IPS-20b (cell line): ENCODE measurements around the gene PIK3R1.
A peak's percentile ranks its signal among the peaks of the same experiment; 100 is the strongest.

Experiments used
- H3K27ac ChIP-seq: one replicate; pipeline ENCODE4 v1.5.1; 2013; ENCODE audit warnings: low read length
- H3K27me3 ChIP-seq: 2 replicates; pipeline ENCODE4 v1.6.1; 2013; ENCODE audit warnings: mild to moderate bottlenecking, low read length, inconsistent platforms; ENCODE audit not compliant: insufficient read depth
- H3K36me3 ChIP-seq: 2 replicates; pipeline ENCODE4 v1.6.1; 2013; ENCODE audit warnings: low read depth, mild to moderate bottlenecking, inconsistent platforms, low read length, moderate library complexity; ENCODE audit not compliant: insufficient read depth
- H3K4me1 ChIP-seq: 2 replicates; pipeline ENCODE4 v1.6.1; 2013; ENCODE audit warnings: mild to moderate bottlenecking, control low read depth, inconsistent platforms, low read length, moderate library complexity; ENCODE audit not compliant: insufficient read depth
- H3K4me3 ChIP-seq: 2 replicates; pipeline ENCODE4 v1.5.1; 2013; ENCODE audit warnings: mild to moderate bottlenecking, low read length, inconsistent platforms
- H3K9ac ChIP-seq: 2 replicates; pipeline ENCODE4 v1.6.1; 2013; ENCODE audit warnings: low read depth, mild to moderate bottlenecking, inconsistent platforms, low read length, moderate library complexity
- H3K9me3 ChIP-seq: 2 replicates; pipeline ENCODE4 v1.6.1; 2013; ENCODE audit warnings: mild to moderate bottlenecking, low read depth, low read length, inconsistent platforms; ENCODE audit not compliant: insufficient read depth

The PIK3R1 gene

DNA sequence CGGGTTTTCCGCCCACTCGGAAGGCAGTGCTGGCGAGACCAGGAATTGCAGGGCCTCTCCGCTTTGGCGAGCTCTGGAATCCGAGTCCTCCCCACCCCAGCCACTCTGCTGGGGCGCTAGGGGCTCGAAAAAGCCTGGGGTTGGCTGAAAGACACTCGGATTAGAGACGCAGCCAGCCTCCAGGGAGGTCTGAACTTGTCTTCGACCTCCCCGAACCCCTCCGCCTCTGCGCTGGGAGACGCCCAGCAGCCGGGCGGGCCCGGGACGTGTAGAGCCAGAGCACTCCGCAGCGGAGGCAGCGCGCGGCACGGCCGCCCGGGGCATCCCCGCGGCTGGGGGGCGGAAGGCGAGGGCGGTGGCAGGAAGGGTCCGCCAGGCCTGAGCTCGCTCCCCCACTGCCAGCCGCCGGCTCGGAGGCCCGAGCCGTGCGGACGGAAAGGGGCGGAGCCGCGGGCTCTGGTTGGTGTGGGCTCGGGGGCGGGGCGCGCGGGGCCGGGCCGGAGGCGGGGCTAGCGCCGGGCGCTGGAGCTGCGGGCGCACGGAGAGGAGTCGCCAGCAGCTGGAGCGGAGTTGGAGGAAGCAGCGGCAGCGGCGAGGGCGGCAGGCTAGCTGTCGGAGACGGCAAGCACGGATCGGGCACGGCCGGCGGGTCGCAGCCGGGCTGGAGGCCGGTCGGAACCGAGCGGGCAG, at the start of gene PIK3R1:
Gene PIK3R1, plus strand, starts transcription at position 549 of the 690 bp plus-strand sequence. CDS start 10,920 bp downstream, outside the sequence.
- Histone ChIP-seq H3K4me1 (peaks cover 13% of the 10 kb centered on the region), H3K4me3 (peak within 1 kb of the TSS; percentile 81), H3K36me3 (no peaks in the 10 kb centered on the region), H3K27ac (no peak within 1 kb of the TSS), H3K9me3 (peaks cover 10% of the 10 kb centered on the region), H3K9ac (peak within 1 kb of the TSS; percentile 60; the same call in 1 of the 2 replicates), H3K27me3 (peaks cover 67% of the 10 kb centered on the region)

- H3K36me3 ChIP-seq: no peaks in the 10 kb centered on the region
- peaks cover 15% of the 10 kb centered on the region; the same call in 1 of the 2 replicates for H3K4me1 ChIP-seq
- H3K27ac ChIP-seq: no peak overlapping the region
- H3K9me3 ChIP-seq: no peaks in the 10 kb centered on the region
- H3K4me3 ChIP-seq: no peak overlapping the region
- no peak overlapping the region for H3K9ac ChIP-seq
- H3K27me3 ChIP-seq: no peaks in the 10 kb centered on the region
Observed at GRCh38 chr5:68167195-68167651, 48.3 kb upstream of the PIK3R1 start.

DNA sequence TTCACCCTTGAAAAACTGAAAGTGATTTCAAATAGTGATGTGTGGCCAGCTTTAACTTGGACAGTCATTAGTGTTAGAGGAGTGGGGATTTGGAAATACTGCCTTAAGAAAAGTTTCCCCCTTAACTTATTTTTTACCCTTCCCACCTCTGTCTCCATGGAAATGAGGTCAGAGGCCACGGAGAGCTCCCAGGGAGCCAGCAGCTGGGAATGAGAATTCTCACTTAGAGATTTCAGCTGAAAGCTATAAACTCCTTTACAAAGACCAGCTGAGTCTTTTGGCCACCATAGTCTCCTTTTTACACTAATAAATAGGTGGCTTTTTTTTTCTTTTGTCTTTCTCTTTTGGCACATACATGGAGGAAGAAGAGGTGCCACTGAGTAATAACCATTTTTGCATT, 45.7 kb upstream of the PIK3R1 start:
- no peaks in the 10 kb centered on the region for H3K36me3 ChIP-seq
- no peak overlapping the region for H3K9ac ChIP-seq
- H3K27me3 ChIP-seq: no peaks in the 10 kb centered on the region
- no peak overlapping the region for H3K27ac ChIP-seq
- peaks cover 15% of the 10 kb centered on the region; the same call in 1 of the 2 replicates for H3K4me1 ChIP-seq
- H3K4me3 ChIP-seq: no peak overlapping the region; the same call in 1 of the 2 replicates
- no peaks in the 10 kb centered on the region for H3K9me3 ChIP-seq

DNA sequence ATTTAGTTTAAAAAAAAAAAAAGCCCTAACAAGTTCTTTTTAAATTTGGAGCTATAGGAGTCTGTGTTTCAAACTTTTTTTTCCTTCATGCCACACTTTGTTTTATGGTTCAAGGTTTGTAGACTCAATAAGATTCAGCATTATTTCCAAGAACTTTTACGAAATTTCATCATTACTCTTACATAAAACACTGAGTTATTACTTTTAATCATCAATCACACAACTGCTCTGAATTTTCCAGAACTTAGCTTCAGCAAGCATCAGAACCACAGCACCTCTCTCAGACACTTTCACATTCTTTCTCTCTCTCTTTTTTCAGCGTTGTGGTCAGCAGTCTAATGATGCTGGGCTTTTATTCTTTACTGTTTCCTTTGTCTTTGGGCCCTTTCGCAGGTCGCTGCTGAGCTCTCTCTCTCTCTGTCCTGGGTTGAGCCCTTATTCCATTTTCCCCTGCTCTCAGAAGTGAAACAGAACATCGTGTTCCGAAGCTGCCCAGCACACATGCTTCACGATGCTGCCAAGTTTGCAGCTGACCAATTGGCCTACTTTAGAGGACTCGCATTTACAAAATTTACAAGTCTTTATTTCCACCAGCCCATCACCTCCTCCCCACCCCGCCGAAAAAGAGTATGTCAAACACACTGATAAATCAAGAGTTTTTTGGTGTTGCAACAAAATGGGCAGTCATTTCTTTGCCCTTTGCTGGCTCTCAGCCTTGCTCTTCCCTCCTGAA, 44.6 kb upstream of the PIK3R1 start:
- Histone ChIP-seq H3K27me3 (no peaks in the 10 kb centered on the region), H3K9me3 (no peaks in the 10 kb centered on the region), H3K27ac (no peak overlapping the region), H3K4me3 (no peak overlapping the region), H3K36me3 (no peaks in the 10 kb centered on the region), H3K9ac (no peak overlapping the region), H3K4me1 (peaks cover 15% of the 10 kb centered on the region; the same call in 1 of the 2 replicates)

DNA sequence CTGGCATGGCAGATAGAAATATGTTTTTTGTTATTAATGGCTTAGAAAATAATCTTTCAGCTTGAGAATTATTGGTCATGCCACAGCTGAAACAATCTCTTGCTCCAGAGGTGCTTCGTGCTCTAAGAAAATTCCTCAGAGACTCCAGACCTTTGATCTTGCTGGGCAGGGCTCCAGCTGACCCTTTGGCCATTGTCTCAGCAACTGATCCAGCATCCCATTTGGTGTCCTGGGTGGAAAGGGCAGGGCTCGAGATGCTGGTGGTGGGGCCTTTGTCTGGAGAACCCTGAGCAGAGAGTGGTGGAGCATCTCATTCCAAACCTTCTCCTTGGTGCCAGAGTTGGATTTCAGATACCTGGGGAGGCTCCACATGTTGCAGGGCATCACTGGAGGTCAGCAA, 43.2 kb upstream of the PIK3R1 start:
- Histone ChIP-seq H3K9me3 (no peaks in the 10 kb centered on the region), H3K27me3 (no peaks in the 10 kb centered on the region), H3K9ac (no peak overlapping the region), H3K4me3 (no peak overlapping the region), H3K4me1 (peaks cover 15% of the 10 kb centered on the region; the same call in 1 of the 2 replicates), H3K27ac (no peak overlapping the region), H3K36me3 (no peaks in the 10 kb centered on the region)

GRCh38 chr5:68173007-68173406, 42.5 kb upstream of the PIK3R1 start:
- Histone ChIP-seq H3K9ac (no peak overlapping the region), H3K27me3 (no peaks in the 10 kb centered on the region), H3K4me3 (no peak overlapping the region), H3K9me3 (no peaks in the 10 kb centered on the region), H3K27ac (no peak overlapping the region), H3K36me3 (no peaks in the 10 kb centered on the region), H3K4me1 (peaks cover 15% of the 10 kb centered on the region; the same call in 1 of the 2 replicates)

GRCh38 chr5:68176253-68176652, 39.3 kb upstream of the PIK3R1 start:
- Histone ChIP-seq H3K9me3 (no peaks in the 10 kb centered on the region), H3K4me3 (no peak overlapping the region), H3K27me3 (no peaks in the 10 kb centered on the region), H3K9ac (no peak overlapping the region), H3K27ac (no peak overlapping the region), H3K36me3 (no peaks in the 10 kb centered on the region), H3K4me1 (no peaks in the 10 kb centered on the region; the same call in 1 of the 2 replicates)

GRCh38 chr5:68176802-68177479, 38.6 kb upstream of the PIK3R1 start:
- no peak overlapping the region for H3K4me3 ChIP-seq
- no peaks in the 10 kb centered on the region for H3K27me3 ChIP-seq
- no peaks in the 10 kb centered on the region for H3K36me3 ChIP-seq
- no peak overlapping the region for H3K9ac ChIP-seq
- H3K4me1 ChIP-seq: no peaks in the 10 kb centered on the region
- H3K27ac ChIP-seq: no peak overlapping the region
- no peaks in the 10 kb centered on the region for H3K9me3 ChIP-seq

GRCh38 chr5:68177676-68178075, 37.9 kb upstream of the PIK3R1 start:
- no peaks in the 10 kb centered on the region for H3K27me3 ChIP-seq
- H3K9me3 ChIP-seq: no peaks in the 10 kb centered on the region
- no peak overlapping the region for H3K27ac ChIP-seq

GRCh38 chr5:68178579-68178978, 37.0 kb upstream of the PIK3R1 start:
- H3K27me3 ChIP-seq: no peaks in the 10 kb centered on the region
- no peaks in the 10 kb centered on the region for H3K36me3 ChIP-seq
- no peaks in the 10 kb centered on the region for H3K4me1 ChIP-seq
- H3K4me3 ChIP-seq: no peak overlapping the region
- H3K9me3 ChIP-seq: no peaks in the 10 kb centered on the region
- H3K9ac ChIP-seq: no peak overlapping the region
- no peak overlapping the region for H3K27ac ChIP-seq

More at GRCh38 chr5:68177676-68178075, 37.9 kb upstream of the PIK3R1 start:
- H3K4me1 ChIP-seq: no peaks in the 10 kb centered on the region
- no peak overlapping the region for H3K9ac ChIP-seq
- no peaks in the 10 kb centered on the region for H3K36me3 ChIP-seq
- no peak overlapping the region for H3K4me3 ChIP-seq

DNA sequence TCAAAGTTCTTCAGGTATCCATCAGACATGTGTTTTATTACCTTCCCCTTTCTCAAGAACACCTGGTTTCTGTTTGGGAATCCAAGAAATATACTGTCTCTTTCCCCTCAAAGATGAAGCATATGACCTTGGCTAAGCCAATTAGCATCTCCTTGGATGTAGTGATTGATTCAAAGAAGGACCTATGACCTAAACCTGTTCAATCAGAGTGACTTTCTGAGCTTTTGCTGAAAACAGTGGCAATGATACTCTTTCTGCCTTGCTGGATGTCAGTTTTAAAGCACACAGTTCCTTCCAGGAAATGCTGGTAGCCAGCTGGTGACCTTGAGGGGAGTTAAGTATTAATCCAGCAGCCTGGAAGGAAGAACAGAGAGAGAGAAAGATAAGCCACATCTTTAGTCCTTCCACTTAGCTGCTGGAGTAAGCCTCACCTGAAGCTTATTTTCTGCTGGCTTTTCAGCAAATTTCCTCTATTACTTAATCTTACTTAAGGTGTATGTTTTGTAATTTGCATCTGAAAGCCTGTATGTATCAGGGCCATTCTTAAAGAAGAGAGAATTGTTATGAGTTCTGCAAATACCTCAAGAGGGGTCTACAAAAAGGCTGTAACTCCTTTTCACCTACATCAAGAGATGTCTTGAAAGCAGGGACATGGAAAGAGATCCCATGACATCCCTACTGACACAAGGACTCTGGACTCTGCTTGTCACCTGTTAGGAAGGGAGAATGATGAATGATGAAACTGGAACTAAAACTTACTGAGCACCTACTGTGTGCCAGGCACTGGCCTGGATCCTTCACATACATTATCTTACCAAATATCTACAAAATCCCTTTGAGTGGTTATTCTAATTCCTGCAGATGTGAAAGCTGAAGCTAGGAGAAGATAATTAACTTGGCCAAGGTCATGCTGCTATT, 35.2 kb upstream of the PIK3R1 start:
- Histone ChIP-seq H3K4me1 (no peaks in the 10 kb centered on the region), H3K4me3 (no peak overlapping the region), H3K27ac (no peak overlapping the region), H3K9me3 (no peaks in the 10 kb centered on the region), H3K36me3 (no peaks in the 10 kb centered on the region), H3K27me3 (no peaks in the 10 kb centered on the region), H3K9ac (no peak overlapping the region)
